ENCODE results near the gene SLAMF9.
"Not testable (repeated sequence)": the region's sequence is repeated elsewhere in the genome, so short reads cannot be mapped to it uniquely, and the experiment has no call there.

Gene SLAMF9

DNA sequence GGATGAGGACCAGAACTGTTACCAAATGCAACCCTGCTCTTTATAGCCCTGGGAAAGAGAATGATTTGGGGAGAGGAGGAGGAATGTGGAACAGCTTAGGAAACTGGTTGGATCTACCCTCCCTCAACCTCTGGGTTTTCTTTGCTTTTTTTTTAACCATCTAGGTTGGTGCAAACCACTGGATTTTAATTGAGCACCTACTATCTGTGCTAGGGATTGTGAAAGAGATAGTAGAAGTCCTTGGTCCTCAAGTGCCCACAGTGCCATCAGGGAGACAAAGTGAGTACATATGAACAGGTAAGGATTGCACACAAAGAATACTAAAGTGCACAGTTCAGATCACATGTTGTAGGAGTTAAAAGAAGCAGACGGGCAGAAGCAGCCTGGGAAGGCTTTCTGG lies 33.4 kb downstream of the SLAMF9 start:
- DNase-seq (ENCODE audit: low read depth in 3 of 3) = no peak

DNA sequence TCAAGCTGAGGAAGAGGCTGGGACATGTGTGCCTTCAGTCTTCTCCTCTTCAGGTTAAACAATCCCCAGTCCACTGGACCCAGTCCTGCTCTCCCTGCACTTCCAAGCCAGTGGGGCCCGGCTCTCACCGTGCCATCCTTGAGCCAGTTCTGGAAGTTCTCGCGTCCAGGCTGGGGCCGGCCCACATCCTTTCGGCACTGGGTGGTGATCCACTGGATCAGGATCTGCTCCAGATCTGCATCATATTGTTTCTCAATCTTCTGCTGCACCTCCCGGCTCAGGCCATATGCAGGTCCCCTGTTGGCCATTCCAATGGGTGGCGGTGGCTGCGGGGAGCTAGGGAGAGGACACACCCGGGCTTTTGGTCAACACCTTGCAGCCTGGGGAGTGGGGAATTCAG lies 33.8 kb downstream of the SLAMF9 start:
- no peak for DNase-seq (ENCODE audit: low read depth in 3 of 3)

DNA sequence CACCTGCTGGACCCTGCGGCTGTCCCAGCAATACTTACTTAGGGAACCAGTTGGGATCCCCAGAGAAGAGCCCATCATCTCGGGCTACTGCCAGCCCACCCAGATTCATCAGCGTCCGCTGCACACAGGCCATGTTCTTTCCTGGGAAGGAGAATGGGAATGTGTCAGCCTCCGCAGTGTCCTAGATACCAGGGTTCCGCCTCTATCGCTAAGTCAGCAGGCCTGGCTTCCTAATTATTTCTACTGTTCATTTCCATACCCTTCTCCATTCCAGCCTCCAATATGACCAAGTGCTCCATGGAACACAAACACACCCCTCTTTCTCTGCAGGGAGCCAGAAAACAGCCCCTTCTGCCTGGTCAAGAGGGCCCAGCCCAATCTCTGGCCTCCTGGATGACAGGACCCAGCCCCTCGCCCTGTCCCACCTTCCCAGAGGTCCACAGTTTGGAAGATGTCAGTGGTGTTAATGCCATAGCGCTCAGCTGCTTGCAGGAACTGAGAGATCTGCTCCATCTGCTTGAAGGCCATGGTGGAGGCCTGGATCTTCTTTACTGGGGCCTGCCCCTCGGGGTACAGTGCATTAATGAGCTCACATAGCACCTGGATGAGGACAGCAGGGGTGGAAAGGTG lies 34.7 kb downstream of the SLAMF9 start:
- no peak for DNase-seq (ENCODE audit: low read depth in 3 of 3)

DNA sequence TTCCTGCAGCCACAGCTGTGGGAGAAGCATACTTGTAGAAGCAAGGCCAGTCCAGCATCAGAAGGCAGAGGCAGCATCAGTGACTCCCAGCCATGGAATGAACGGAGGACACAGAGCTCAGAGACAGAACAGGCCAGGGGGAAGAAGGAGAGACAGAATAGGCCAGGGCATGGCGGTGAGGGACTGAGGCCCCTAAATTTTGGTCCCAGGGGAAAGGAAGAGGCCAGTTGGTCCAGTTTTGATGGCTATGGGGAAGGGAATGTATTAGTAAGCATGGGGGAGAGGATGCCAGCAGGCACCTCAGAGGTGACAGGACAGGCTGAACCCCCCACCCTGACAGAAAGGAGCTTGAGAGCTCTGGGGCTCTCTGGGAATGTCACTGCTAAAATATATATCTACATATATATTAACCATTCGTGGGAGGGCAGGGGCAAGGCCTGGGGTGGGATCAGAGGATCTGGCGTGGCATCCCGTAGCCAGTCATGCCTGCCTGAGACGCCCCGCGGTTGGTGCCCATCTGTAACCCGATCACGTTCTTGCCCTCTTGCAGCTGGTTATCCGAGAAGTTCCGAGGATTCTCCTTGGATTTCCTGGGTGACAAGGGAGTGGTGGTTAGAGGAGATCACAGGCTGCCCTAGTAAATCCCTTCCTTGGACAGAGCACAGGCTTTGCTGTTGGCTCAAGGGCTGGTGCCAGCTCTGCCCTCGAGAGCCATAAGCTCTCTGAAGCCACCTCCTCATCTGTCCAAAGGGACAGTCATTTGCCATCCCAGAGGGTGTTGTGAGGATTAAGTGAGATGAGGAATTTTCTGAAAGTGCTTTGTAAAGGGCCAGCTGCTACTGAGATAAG lies 35.5 kb downstream of the SLAMF9 start:
- DNase-seq (ENCODE audit: low read depth in 3 of 3) = no peak

DNA sequence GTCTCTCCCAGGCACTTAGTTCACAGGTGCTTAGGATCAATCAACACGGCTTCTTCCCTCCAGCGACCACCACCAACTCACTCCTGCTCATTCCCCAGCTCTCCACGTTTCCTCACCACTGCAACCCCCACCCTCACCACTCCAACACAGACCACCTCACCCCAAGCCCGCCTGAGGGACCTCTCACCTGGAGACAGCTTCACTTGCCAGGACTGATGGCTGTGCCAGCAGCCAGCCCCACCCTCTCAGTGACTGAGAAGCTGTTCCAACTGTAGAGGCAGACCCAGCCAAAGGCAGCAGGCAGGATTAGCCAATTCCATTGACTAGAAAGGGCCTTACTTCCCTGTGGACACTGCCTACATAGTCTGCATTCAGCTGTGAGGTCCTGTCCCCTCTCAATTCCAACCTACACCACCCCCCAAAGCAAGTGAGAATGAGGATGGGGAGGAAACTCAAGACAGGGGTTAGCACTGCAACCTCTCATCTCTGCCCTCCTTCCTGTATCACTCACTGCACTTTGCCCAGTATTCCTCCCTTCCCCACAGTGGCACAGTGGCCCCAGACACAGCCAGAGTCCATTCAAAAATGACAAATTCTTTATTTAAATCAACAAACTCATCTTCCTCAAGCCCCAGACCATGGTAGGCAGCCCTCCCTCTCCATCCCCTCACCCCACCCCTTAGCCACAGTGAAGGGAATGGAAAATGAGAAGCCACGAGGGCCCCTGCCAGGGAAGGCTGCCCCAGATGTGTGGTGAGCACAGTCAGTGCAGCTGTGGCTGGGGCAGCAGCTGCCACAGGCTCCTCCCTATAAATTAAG lies 36.3 kb downstream of the SLAMF9 start:
- no peak for DNase-seq (ENCODE audit: low read depth in 3 of 3)

DNA sequence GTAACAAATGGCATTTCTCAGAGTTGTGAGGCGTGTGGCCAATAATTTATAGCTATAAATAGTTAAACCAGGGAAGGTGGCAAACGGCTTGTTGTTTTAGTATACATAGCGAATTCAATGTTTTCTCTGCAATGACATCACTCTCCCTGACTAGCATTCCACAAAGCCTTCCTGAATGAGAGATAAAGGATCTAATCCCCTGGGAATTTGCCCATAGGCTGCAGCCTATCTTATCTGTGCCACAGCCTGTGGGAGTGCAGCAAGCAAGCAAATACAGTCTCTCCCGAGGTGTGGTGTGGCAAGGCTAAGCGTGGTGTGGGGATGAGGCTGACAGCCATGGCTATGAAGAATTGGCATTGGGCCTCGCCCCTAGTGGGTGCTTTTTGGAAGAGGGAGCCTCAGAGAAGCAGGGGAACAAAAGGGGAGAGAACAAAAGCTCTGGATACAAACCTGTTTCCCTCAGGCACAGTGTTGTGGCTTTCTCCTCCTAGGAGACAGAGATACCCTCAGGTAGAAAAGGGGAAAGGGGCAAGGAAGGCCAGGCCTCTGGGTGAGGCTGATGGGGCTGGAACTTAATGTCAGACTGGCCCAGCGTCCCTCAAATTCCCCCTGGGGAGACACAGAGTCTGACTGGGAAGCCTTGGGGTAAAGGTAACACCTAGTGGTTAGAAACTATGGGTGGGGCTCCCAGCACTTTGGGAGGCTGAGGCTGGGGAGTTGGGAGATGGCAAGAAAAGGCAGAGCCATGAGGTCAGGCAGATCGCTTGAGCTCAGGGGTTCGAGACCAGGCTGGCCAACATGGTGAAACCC lies 37.6 kb downstream of the SLAMF9 start:
- DNase-seq (ENCODE audit: low read depth in 3 of 3) = no peak

DNA sequence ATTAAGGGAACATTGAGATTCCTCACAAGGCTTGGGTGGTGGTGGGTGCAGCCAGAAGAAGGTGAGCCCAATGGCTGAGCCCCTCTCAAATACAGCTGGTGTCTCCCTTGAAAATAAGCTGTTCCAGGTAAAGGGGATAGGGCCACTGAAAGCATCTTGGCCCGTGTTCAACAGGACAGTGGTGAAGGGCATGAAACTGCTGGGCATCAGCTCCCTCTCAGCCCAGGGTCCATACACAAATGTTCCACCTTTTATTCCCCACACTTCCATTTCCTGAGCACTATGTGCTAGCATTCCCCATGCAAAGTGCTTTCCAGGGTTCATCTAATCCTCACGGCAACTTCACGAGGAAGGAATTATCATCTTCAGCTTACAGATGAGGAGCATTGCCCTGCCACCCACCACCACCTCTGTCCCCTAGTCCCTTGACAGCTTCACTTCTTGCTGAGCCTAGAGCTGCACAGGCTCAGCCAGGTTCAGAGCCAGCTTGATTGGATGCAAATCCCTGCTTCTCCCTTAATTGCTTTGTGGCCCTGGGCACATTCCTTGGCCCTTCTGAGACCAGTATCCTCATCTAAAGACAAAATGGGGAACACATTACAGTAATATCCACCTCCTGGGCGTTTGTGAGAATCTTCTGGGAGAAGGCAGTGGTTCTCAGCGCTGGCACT lies 38.3 kb downstream of the SLAMF9 start:
- DNase-seq (ENCODE audit: low read depth in 3 of 3) = no peak

DNA sequence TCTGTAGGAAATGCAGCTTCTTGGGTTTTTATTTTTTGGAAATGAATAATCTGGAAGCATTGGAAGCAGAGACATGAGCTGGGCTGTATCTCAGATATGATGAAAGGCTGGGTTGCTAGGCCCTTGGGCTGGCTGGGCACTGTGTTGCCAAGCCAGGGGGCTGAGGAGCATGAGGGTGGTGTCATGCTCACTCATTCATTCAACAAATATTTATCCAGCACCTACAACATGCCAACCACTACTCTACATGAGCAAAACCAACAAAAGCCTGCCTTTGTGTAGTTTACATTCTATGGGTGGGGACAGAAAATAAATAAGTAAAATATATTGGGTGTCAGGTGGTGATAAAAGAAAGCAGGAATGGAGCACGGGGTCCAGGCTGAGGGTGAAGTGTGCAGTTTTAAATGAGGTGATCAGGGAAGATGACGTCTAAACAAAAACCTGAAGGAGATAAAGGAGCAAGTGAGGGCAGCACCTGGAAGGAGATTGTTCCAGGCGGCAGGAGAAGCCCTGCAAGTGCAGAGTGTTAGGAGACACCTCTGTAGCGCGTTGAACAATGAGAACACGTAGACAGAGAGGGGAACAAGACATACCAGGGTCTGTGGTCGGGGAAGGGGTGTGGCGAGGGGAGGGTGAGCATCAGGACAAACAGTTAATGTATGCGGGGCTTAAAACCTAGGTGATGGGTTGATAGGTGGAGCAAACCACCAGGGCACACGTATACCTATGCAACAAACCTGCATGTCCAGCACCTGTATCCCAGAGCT lies 39.6 kb downstream of the SLAMF9 start:
- no peak for DNase-seq (ENCODE audit: low read depth in 3 of 3)

DNA sequence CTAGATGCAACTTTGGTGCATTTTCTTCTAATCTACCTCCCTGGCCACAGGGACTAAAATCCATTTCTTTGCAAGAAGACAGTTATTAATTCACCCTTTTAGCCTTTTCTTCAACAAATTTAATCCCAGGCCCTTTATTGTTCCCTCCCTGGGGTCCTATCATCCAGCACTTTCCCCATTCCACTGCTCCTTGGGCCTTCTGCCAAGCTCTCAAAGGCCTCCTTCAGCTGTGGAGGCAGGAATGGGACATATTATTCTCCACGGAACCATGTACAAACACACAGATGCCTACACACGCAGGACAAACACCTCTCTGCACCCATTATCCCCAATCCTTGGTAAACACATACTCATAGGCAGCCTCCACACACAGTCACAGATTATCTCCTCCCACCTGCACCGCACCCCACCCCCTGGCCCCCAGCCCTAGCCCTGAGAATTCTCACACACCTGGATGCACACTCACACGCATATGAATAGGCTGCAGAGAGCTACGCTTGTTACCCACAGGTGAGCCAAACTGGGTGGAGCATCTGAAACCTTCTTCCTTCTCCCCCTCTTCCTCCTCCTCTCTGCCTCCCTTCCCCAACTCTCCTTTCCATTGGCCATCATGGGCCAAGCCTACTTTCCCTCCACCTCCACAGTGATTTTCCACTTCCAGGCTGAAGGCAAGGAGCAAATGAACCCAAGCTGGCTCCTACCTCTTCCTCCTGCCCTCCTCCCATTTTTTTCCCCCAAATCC lies 40.4 kb downstream of the SLAMF9 start:
- no peak for DNase-seq (ENCODE audit: low read depth in 3 of 3)

DNA sequence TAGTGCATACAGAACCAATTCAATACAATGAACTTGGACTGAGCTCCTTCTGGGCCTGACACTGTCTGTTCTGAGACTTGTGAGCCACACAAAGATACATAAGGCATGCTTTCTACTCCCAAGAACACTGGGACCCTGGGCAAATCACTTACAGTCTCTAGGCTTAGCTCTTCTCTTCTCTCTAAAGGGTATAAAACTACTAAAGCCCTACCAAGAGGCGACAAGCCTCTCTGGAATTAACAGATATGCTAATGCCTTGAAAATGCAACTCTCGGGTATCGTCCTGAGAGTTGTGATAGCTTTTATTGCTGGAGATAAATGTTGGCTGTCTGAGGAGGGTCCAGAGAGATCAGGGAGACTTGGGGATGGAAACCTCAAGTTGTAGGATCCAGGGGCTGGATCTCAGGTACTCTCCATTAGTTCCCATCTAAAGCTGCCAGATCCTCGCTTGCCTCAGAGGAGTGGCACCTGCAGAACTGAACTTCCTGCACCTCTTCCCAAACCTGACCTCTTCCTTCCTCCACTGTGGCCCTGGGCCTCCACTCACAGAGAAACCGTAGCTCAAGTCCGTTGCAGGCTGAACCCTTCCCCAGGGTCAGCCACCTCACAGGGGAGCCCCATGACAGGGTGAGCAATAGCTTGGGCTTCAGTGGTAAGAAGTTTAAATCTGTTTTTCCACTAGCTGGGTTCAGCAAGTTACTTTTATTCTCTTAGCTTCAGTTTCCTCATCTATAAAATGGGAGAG lies 42.5 kb downstream of the SLAMF9 start:
- no peak for DNase-seq (ENCODE audit: low read depth in 3 of 3)

DNA sequence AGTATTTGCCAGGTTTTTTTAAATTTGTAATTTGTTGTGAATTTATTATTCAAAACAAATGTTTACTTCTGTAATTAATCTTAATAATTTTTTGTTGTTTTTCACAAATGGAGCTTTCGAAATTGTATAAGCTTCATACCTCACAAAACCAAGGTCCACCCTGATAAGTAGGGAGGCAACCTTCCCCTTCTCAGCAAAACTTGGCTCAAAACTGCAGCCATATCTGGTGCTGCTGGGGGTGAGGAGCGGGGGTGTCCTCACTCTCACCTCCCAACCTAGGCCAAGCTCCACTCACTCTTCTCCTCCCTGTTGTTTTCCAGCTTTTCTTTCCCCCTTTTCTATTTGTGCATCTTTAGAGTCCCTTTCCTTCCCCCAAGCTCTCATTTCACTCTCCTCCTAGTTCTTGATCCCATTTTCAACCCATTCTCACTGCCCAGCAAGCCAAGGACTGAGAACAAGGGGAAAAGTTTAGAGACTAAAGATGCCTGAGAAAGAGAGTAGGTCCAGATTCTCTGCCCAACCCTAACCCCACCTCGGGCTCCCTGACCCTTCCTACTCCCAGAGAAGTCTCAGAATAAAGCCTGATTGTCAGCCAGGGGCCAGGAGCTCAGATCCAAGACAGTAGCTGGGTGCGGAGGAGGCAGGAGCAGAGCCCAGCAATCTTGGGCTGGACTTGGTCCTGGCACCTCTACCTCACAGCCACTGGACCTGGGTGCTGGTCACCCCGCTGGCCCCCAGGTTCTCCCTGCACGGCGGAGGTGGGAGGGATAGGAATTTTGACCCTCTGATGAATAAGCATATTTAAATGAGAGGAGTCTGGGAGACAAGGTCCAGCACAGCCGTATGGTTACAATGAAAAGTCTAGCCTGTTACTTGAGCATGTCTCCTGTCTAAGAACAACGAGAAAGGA lies 45.8 kb downstream of the SLAMF9 start:
- no peak for DNase-seq (ENCODE audit: low read depth in 3 of 3)

DNA sequence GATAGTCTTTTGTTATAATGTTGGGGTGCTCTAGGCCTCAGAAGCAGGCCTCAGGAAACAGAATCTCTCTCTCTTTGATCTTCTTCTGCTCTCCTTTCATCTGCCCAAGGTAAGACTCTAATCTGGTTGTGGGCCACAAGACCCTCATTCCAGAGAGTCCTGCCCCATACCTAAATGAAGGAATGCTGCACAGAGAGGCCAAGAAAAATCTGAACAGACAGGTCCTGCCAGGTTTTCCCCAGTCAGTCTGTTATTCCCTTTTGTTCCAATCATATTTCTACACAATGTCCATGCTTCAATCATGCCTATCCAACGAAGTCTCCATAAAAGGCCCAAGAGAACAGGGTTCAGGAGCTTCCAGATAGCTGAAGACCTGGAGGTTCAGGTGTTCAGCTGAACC lies 47.1 kb downstream of the SLAMF9 start:
- no peak for DNase-seq (ENCODE audit: low read depth in 3 of 3)

DNA sequence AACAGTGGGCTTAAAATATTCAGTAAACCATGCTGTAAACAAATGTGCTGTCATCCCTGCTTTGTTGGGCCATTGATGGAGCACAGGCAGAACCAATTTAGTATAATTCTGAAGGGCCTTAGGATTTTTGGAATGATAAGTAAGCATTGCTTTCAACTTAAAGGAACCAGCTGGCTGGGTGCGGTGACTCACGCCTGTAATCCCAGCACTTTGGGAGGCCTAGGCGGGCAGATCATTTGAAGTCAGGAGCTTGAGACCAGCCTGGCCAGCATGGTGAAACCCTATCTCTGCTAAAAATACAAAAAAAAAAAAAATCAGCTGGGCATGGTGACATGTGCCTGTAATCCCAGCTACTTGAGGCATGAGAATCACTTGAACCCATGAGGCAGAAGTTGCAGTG lies 50.0 kb downstream of the SLAMF9 start:
- not testable (repeated sequence) for DNase-seq (ENCODE audit: low read depth in 3 of 3)

DNA sequence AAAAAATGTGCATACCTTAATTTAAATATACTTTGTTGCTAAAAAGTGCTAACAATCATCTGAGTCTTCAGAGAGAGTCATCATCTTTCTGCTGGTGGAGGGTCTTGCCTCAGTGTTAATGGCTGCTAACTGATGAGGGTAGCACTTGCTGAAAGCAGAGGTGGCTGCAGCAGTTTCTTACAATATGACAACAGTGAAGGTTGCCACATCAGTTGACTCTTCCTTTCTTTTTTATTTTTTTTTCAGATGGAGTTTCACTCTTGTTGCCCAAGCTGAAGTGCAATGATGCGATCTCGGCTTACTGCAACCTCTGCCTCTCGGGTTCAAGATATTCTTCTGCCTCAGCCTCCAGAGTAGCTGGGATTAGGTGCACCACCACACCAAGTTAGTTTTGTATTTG lies 51.5 kb downstream of the SLAMF9 start:
- no peak for DNase-seq (ENCODE audit: low read depth in 3 of 3)

Data from stimulated activated CD4-positive, alpha-beta T cell treated with anti-CD3 and anti-CD28 coated beads, TNF-alpha, amount 100 ng/mL, for 24 hours (primary cell).